SK-N-SH (cell line): ENCODE results near the gene ANKMY1. TPM values are rescaled to one million over a fixed set of nuclear protein-coding genes. Genes with fewer than 3 reads are reported as not detected.

Experiments used
- CTCF ChIA-PET: fragments of 300-600, 350-600 bp; formaldehyde crosslinking; extraction: SDS; loops from one replicate; lab custom pipeline; 2021; lab: Yijun Ruan, JAX
- POLR2A ChIA-PET: fragments of 350-600 bp; sonication (Branson Sonifier 250); formaldehyde crosslinking; extraction: SDS; loops from one replicate; lab custom pipeline; 2020; ENCODE audit warnings: antibody characterized with exemption, inconsistent platforms; lab: Yijun Ruan, JAX
- DNase-seq: peaks from one replicate; pipeline ENCODE4 v3.0.0; 2012
- H2AFZ ChIP-seq: fragments of 200-600 bp; sonication (generic); 2 replicates; pipeline ENCODE4 v1.8.1; 2016; ENCODE audit warnings: antibody characterized with exemption, mild to moderate bottlenecking, low read depth
- H3F3A ChIP-seq: fragments of 200-600 bp; sonication (generic); replicated peaks from 2 replicates; pipeline ENCODE3; 2016; ENCODE audit warnings: antibody characterized with exemption, mild to moderate bottlenecking; ENCODE audit not compliant: insufficient read depth
- H3K27ac ChIP-seq, 2 experiments: fragments of 200-500 bp in 1 of 2; fragments of 200-600 bp in 1 of 2; sonication (Bioruptor generic) in 1 of 2; sonication (generic), shearing (Covaris generic) in 1 of 2; 2 replicates each; pipeline versions ENCODE4 v1.5.1 to v1.6.1; 2014 to 2016; ENCODE audit warnings: low read depth in 2 of 2, inconsistent platforms in 1 of 2, low read length in 1 of 2, mild to moderate bottlenecking in 1 of 2, mixed read lengths in 1 of 2
- H3K27me3 ChIP-seq: fragments of 200-600 bp; sonication (generic), shearing (Covaris generic); 2 replicates; pipeline ENCODE4 v1.6.1; 2016; ENCODE audit warnings: mixed run types; ENCODE audit not compliant: insufficient read depth
- H3K36me3 ChIP-seq, 2 experiments: fragments of 200-500 bp in 1 of 2; fragments of 200-600 bp in 1 of 2; sonication (Bioruptor generic) in 1 of 2; sonication (generic) in 1 of 2; replicated peaks in 1 of 2; 2 replicates each; pipeline versions ENCODE3 to v1.5.1; 2014 to 2016; ENCODE audit warnings: low read length in 1 of 2, mild to moderate bottlenecking in 1 of 2; ENCODE audit not compliant: insufficient read depth in 2 of 2, control insufficient read depth in 1 of 2
- H3K4me1 ChIP-seq, 2 experiments: fragments of 200-500 bp in 1 of 2; fragments of 200-600 bp in 1 of 2; sonication (Bioruptor generic) in 1 of 2; sonication (generic), shearing (Covaris generic) in 1 of 2; 2 replicates each; pipeline versions ENCODE4 v1.5.1 to v1.6.1; 2014 to 2016; ENCODE audit warnings: low read depth in 1 of 2, low read length in 1 of 2, mixed run types in 1 of 2; ENCODE audit not compliant: insufficient read depth in 2 of 2, control insufficient read depth in 1 of 2
- H3K4me2 ChIP-seq: fragments of 200-600 bp; sonication (generic), shearing (Covaris generic); 2 replicates; pipeline ENCODE4 v1.6.1; 2017; ENCODE audit warnings: mixed run types
- H3K4me3 ChIP-seq, 2 experiments: fragments of 200-500 bp in 1 of 2; fragments of 200-600 bp in 1 of 2; sonication (Bioruptor generic) in 1 of 2; sonication (generic), shearing (Covaris generic) in 1 of 2; 2 replicates each; pipeline versions ENCODE4 v1.5.1 to v1.8.1; 2014 to 2016; ENCODE audit warnings: low read depth in 2 of 2, inconsistent platforms in 1 of 2, low read length in 1 of 2, mild to moderate bottlenecking in 1 of 2, mixed read lengths in 1 of 2, moderate library complexity in 1 of 2
- H3K79me2 ChIP-seq: fragments of 200-600 bp; sonication (generic); 2 replicates; pipeline ENCODE4 v1.8.1; 2017; ENCODE audit warnings: mild to moderate bottlenecking; ENCODE audit not compliant: insufficient read depth
- H3K9ac ChIP-seq: fragments of 200-600 bp; sonication (generic); 2 replicates; pipeline ENCODE4 v1.6.1; 2017; ENCODE audit warnings: mixed run types
- H3K9me2 ChIP-seq: fragments of 200-600 bp; sonication (generic); 2 replicates; pipeline ENCODE4 v1.6.1; 2017; ENCODE audit warnings: mixed run types
- H3K9me3 ChIP-seq: fragments of 200-600 bp; sonication (generic); 2 replicates; pipeline ENCODE4 v1.6.1; 2017; ENCODE audit warnings: mixed run types, mild to moderate bottlenecking, moderate library complexity
- H4K20me1 ChIP-seq: fragments of 200-600 bp; sonication (generic); 2 replicates; pipeline ENCODE4 v1.6.1; 2017; ENCODE audit warnings: mild to moderate bottlenecking, mixed run types; ENCODE audit not compliant: insufficient read depth
- CHD2 ChIP-seq: fragments of 150-350 bp; IDR thresholded peaks from 2 replicates; pipeline ENCODE4 v1.6.1; 2018; ENCODE audit warnings: low read length; ENCODE audit not compliant: partially characterized antibody
- CTCF ChIP-seq: fragments of 200-600 bp; sonication (generic); IDR thresholded peaks from 2 replicates; pipeline ENCODE4 v1.6.1; 2017; ENCODE audit warnings: antibody characterized with exemption, mild to moderate bottlenecking, moderate library complexity
- EZH2phosphoT487 ChIP-seq: fragments of 200-600 bp; sonication (generic); IDR thresholded peaks from 2 replicates; pipeline ENCODE4 v1.6.1; 2017; ENCODE audit warnings: low read depth, mixed run types, mild to moderate bottlenecking, antibody characterized with exemption, moderate library complexity, borderline replicate concordance
- FOXJ3 ChIP-seq: sonication (generic); formaldehyde crosslinking; IDR thresholded peaks from 2 replicates; pipeline ENCODE4 v1.5.1; 2020; ENCODE audit warnings: mild to moderate bottlenecking, missing genetic modification reagents
- FOXM1 ChIP-seq: IDR thresholded peaks from 2 replicates; pipeline ENCODE4 v1.4.0; 2012; ENCODE audit warnings: low read depth, mild to moderate bottlenecking
- JUND ChIP-seq: IDR thresholded peaks from 2 replicates; pipeline ENCODE4 v1.4.0; 2012
- MEF2A ChIP-seq: IDR thresholded peaks from 2 replicates; pipeline ENCODE4 v1.4.0; 2012; ENCODE audit warnings: low read depth, borderline replicate concordance
- MXI1 ChIP-seq: IDR thresholded peaks from 2 replicates; pipeline ENCODE4 v1.6.1; 2012; ENCODE audit warnings: mild to moderate bottlenecking, low read depth, low read length, improper control_type of control experiment
- PBX3 ChIP-seq: IDR thresholded peaks from 2 replicates; pipeline ENCODE4; 2012
- RAD21 ChIP-seq: IDR thresholded peaks from 2 replicates; pipeline ENCODE4 v1.6.1; 2012; ENCODE audit warnings: mild to moderate bottlenecking, low read length
- REST ChIP-seq: IDR thresholded peaks from 2 replicates; pipeline ENCODE4 v1.6.1; 2012; ENCODE audit warnings: mild to moderate bottlenecking, low read depth, low read length, moderate library complexity
- RXRA ChIP-seq: IDR thresholded peaks from 2 replicates; pipeline ENCODE4 v1.4.0; 2012; ENCODE audit warnings: low read depth, mild to moderate bottlenecking, borderline replicate concordance
- SIN3A ChIP-seq: IDR thresholded peaks from 2 replicates; pipeline ENCODE4 v1.6.1; 2012; ENCODE audit warnings: low read depth, mild to moderate bottlenecking, low read length, moderate library complexity, borderline replicate concordance
- TEAD4 ChIP-seq: IDR thresholded peaks from 2 replicates; pipeline ENCODE4 v1.4.0; 2012; ENCODE audit warnings: mild to moderate bottlenecking, borderline replicate concordance; ENCODE audit not compliant: insufficient read depth
- YY1 ChIP-seq: IDR thresholded peaks from 2 replicates; pipeline ENCODE4 v1.4.0; 2012; ENCODE audit warnings: low read depth, mild to moderate bottlenecking
- ZBTB33 ChIP-seq: IDR thresholded peaks from 2 replicates; pipeline ENCODE4 v1.4.0; 2012; ENCODE audit warnings: low read depth, borderline replicate concordance
- WGBS: methylation state at CpG from one replicate; pipeline ENCODE4 v1.1.6; 2017; ENCODE audit warnings: low lambda C conversion rate; 5-methylcytosine and 5-hydroxymethylcytosine counted together
- polyA plus RNA-seq, 3 experiments: library from polyadenylated mRNA; depleted of rRNA; stranded (reverse); fragments of >200 nt; gene quantifications; 2 replicates each; pipeline ENCODE4 v1.2.3, GENCODE V29; 2012

ANKMY1 gene
- polyA plus RNA-seq, 1 of the 3 experiments (the other 2 are of a cell fraction) = 12.1 TPM

- H3K79me2 ChIP-seq = peaks cover 48% of the 10 kb centered on the region
- CTCF ChIA-PET = interaction anchor here (1.0 to 4.1 kb wide), 5 partner anchors 88 to 296 kb away, joined by 3 to 35 read pairs (median 5); no protein-coding TSS in a partner anchor
- no peaks in the 10 kb centered on the region for H3K9me2 ChIP-seq
- TF ChIP-seq JUND = no peak
- TF ChIP-seq MXI1 = no peak
- no peak for TF ChIP-seq EZH2phosphoT487
- TF ChIP-seq FOXM1 = no peak
- H3K9me3 ChIP-seq = no peaks in the 10 kb centered on the region
- WGBS = no CpG with 5 or more reads among the region's 27 CpGs
- peaks cover 78% of the 10 kb centered on the region for H4K20me1 ChIP-seq
- H3K27me3 ChIP-seq = no peaks in the 10 kb centered on the region
- H3K4me2 ChIP-seq = no peak overlapping the region
- no peak overlapping the region for H2AFZ ChIP-seq
- H3K9ac ChIP-seq = no peak overlapping the region
- H3K27ac ChIP-seq = no peak overlapping the region
- H3K4me3 ChIP-seq = no peak overlapping the region
- no peaks in the 10 kb centered on the region for H3F3A ChIP-seq
- no peak for DNase-seq
- POLR2A ChIA-PET = no interaction called here
- H3K4me1 ChIP-seq = peaks cover 0 to 11% of the 10 kb centered on the region in 2 experiments; a peak in 1 of 4 replicates
- no peaks in the 10 kb centered on the region for H3K36me3 ChIP-seq
Observed at GRCh38 chr2:240441326-240441992, 116.3 kb downstream of the ANKMY1 start.

- no peaks in the 10 kb centered on the region for H3K36me3 ChIP-seq
- no peak overlapping the region for H2AFZ ChIP-seq
- H4K20me1 ChIP-seq = peaks cover 73% of the 10 kb centered on the region
- H3K27me3 ChIP-seq = no peaks in the 10 kb centered on the region
- H3K27ac ChIP-seq = no peak overlapping the region
- no peak for DNase-seq
- H3K79me2 ChIP-seq = peaks cover 48% of the 10 kb centered on the region
- ChIA-PET CTCF (interaction anchor here (1.0 to 4.1 kb wide), 4 partner anchors 88 to 296 kb away, joined by 3 to 35 read pairs (median 8); no protein-coding TSS in a partner anchor), POLR2A (no interaction called here)
- WGBS = 100% methylated on average over 13 of the region's 18 CpGs
- H3K9ac ChIP-seq = no peak overlapping the region
- no peak overlapping the region for H3K4me2 ChIP-seq
- H3F3A ChIP-seq = no peaks in the 10 kb centered on the region
- peaks cover 0 to 13% of the 10 kb centered on the region in 2 experiments; a peak in 1 of 4 replicates for H3K4me1 ChIP-seq
- H3K9me3 ChIP-seq = no peaks in the 10 kb centered on the region
- H3K9me2 ChIP-seq = no peaks in the 10 kb centered on the region
- TF ChIP-seq RXRA (no peak), REST (no peak), SIN3A (no peak), YY1 (no peak), JUND (no peak), RAD21 (no peak), FOXJ3 (no peak), CHD2 (no peak), TEAD4 (no peak), PBX3 (no peak), MEF2A (no peak), CTCF (no peak), ZBTB33 (no peak)
- no peak overlapping the region for H3K4me3 ChIP-seq
Observed at GRCh38 chr2:240440704-240441320, 117.0 kb downstream of the ANKMY1 start.
